ENCODE measurements around the gene B4GALT1.

GRCh38 chr9:33131790-33132772, 35.1 kb downstream of the B4GALT1 start:
- TF ChIP-seq CTCF (IDR thresholded peaks at IDR 0.05; ENCODE audit: low read length) (no peak), EZH2 (optimal IDR thresholded peaks at IDR 0.05; ENCODE audit: low read depth, low read length) (no peak)
